ENCODE measurements around the gene SLC17A3. TPM values are rescaled to one million over a fixed set of nuclear protein-coding genes. Genes with fewer than 3 reads are reported as not detected.

SLC17A3 gene
- total RNA-seq, 1 experiment from 2014 or later, result not detected

Other genes starting within 250 kb of the SLC17A3 start
- not detected for gene SCGN, start 222.0 kb downstream of the SLC17A3 start, total RNA-seq (2021; ENCODE audit: unreplicated experiment)
- not detected for gene SLC17A4, start 119.5 kb downstream of the SLC17A3 start, total RNA-seq (2021; ENCODE audit: unreplicated experiment)
- not detected for gene SLC17A1, start 42.2 kb downstream of the SLC17A3 start, total RNA-seq (2021; ENCODE audit: unreplicated experiment)
- not detected for gene SLC17A2, start 56.4 kb upstream of the SLC17A3 start, total RNA-seq (2021; ENCODE audit: unreplicated experiment)
- 4.4 TPM for gene TRIM38, start 88.6 kb upstream of the SLC17A3 start, total RNA-seq (2021; ENCODE audit: unreplicated experiment)
- gene HFE, start 213.2 kb upstream of the SLC17A3 start, total RNA-seq (2021; ENCODE audit: unreplicated experiment), result 12.1 TPM